HS-5 (cell line): Measurements from ENCODE around the gene GLRB.
A peak's percentile ranks its signal among the peaks of the same experiment; 100 is the strongest.
"Not testable (repeated sequence)": the region's sequence is repeated elsewhere in the genome, so short reads cannot be mapped to it uniquely, and the experiment has no call there.

Experiments
- DNase-seq: peaks from one replicate; pipeline ENCODE4 v3.0.0-alpha.2; 2012; ENCODE audit warnings: low read depth

GLRB gene

DNA sequence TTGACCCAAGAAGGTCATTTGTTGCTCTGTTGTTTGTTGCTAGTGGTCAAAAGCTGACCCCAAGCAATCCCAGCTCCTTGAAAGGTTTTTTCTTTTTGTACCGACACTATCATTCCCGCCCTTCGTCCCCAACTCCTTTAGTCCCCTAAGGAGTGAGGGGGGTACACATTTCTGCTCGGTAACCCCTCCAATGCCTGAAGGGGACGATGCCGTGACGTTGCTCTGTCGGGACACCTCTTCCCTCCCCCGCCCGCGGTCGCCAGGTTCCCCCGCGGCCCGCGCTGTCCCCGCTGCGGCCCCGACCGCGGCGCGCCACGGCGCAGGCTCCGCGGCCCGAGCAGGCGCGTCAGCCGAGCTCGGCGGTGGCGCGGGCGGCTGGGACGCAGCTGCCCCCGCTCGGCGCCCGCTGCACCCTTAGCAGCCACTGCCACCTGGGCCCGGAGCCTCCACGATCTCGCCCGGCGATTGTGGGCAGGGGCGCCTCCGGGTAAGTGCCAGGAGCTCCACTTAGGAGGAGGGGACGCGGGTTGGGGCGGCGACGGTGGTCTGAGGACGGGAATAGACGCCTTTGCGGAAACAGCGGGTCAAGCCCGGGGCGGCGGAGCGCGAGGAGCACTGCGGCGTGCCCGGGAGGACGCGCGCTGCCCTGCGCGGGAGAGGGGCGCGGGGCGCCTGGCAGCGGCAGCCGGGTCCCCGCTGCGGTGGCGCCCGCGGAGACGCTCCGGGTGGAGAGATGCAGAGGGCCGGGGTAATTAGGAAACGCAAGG is at the start of gene GLRB:
TSS of gene GLRB (plus strand) at position 340 of the 767 bp plus-strand sequence. CDS start 1,875 bp downstream, outside the sequence.
- no peak for DNase-seq

DNA sequence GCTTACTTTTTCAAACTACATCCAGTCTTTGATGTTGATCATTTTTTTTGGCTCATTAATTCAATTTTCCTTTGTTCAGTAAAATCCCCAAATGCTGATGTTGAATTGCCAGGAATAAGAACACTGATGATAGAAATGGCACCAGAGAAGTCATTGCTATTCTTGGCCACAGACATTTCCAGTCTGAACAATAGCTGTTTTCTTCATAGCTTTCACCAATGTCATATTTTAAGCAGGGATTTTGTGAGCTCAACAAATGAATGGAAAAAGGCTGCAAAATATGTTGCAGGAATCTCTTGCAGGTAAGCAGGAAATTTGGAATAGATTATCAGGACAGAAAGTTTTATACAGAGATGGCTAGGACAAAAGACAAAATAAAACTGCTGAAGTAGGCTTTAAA is 40.5 kb upstream of the GLRB start:
- no peak for DNase-seq

DNA sequence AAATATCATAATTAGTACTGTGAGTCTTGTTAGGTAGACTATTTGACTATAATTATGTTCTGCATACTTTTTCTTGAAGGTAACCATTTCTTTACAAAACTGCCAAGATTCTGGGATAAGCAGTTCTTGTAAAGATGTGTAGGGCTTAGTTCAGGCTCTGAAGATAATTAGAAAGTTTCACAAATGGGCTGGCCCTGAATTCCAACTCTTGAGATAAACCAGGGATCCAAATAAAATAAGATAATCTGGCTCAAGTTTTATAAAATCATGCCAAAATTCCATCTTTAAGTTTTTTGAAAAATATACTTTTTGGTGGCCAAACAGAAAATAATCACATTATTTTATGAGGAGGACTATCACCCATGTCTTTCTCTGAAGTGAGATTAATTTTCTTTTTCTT is 35.5 kb upstream of the GLRB start:
- no peak for DNase-seq

DNA sequence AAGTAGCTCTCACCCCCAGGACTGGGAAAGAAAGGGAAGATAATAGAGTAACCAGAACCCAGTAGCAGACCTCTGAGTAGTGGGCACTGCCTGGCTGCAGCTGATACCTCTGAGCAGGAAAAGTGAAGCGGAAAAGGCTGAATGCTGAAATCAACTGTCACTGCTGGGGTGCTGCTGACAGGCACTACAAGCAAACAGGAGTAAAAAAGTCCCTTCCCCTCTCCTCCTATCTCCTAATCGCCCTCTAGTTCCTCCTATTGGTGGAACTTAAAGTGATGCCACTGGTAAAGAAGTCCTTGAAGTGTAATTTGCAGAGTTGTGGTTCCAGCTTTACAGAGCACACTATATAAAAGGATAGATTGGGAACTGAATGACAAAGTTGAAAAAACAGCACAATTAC is 32.8 kb upstream of the GLRB start:
- peak; percentile 20 for DNase-seq

DNA sequence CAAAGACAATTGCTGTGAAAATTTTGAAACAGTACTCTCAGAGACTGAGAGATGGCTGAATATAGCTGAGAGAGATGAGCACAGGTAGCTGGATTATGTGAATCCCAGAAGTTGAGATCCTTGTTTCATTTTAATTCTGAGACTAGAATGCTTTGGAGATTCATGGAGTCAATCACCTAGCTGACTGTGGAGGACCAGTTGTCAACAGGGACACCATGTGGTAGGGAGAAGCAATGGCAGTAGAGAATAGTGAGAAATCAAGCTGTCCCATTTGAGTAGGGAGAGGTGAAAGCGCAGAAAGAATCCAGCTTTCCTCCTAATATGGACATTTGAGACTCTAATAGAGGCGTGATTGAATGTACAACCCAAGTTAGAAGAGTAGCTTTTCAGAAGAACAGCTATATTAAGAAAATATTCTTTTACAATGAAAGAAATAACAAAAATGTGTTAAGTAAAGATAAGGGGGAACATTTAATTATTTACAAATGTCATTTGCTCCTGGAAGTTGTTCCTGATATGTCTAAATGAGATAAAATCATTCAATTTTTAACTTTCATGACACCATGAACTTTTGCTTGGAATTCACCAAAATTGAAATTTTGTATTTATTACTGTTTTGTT is 30.3 kb upstream of the GLRB start:
- peak; percentile 40 for DNase-seq

DNA sequence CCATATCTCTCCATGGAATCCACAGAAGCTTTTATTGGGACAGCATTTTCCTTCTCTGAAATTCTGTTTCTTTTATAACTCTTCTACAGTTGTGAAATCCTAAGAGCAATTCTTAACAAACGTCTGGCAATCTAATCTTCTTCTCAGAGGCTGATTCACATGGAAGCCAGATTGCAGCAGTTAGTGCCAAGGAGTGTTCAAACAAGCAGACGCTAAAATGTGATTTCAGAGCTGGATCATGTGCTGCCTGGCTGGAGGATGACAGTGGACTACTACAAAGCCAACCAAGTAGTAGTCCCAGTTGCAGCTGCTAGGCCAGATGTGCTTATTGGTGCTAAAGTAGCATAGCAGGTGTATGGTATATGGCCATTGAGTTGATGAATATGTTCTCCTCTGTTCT is 27.7 kb upstream of the GLRB start:
- no peak for DNase-seq

- DNase-seq = no peak
Measured at GRCh38 chr4:157050561-157050960, 25.4 kb upstream of the GLRB start.

DNA sequence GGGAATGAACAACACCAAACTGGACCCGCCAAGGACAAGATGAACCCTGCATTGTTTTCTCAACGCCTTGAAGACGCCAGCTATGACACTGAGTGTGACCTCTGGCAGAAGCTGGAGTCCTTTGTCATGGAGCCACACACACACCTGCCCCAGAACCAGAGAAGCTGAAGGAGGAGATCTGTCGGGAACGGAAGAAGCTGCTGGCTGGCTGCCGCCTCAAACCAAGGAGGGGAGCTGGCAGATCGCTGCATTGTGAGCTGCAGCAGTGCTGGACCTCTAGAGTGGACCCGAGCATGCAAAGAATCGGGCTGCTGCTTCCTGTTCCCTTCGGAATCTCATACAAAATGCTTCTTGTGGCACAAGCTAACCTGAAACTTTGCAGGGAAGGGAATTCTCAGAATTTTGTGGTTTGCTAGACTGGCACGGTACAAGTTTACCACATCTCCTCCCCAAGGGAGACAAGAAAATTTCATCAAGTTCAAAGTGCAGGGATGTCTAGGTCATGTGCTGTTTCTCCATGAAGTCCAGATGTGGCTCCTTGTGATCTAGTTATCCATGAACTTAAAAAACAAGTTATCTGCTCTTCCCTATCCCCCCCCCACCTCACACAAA is 23.4 kb upstream of the GLRB start:
- no peak for DNase-seq

DNA sequence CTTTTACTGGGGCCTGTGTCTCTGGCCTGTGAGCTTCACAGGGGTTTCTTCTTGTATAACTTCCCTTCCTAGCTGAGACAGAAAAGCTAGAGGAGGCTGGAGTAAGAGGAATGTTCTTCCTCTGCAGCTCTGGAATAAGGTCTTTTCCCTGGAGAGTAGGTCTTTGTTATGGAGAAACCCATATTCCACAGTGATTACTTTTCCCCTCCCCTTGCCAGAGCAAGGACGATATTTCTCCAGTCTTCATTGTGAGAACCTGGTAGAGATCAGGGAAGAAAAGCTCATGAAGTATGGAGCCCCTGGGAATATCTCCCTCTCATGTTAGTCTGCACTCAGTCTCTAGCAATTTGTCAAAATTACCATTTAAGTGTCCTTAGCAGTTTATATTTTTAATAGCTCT is 18.7 kb upstream of the GLRB start:
- DNase-seq = no peak

GRCh38 chr4:157058899-157059298 is 17.1 kb upstream of the GLRB start:
- not testable (repeated sequence) for DNase-seq

DNA sequence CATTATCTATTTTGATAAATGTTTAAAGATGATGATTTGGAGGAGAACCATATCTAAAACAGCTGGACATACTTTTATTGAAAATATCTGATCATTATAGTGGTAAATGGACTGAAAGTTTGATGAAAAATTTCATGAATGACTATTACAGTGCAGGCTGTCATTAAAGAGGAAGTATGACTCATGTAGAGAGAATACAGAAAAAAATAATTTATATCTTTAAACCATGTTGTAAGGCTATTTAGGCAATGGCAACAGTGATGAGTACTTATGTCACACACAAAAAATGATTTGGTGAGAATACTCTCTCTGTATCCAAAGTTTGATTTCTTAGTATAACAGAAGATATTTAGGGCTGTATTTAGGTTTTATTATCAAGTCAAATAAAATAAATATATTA is 3.9 kb upstream of the GLRB start:
- peak; percentile 35 for DNase-seq

DNA sequence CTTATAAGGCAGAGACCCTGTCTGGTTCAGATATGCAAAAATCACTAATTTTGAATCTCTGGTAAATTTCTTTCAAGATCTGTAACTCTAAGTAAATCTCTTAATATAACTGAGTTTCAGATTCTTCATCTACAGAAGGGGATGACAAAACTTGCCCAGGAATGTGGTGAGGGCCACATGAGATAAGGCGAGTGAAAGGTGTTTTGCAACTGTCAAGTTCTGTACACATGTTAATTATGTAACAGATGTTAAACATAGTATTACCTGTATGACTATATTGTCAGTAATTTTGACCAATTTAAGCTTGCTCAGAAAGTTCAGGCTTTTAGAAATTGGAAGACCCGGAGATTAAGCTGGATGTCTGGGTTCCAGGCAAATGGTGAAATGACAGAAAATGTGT is 549 bp upstream of the GLRB start:
- DNase-seq = no peak

DNA sequence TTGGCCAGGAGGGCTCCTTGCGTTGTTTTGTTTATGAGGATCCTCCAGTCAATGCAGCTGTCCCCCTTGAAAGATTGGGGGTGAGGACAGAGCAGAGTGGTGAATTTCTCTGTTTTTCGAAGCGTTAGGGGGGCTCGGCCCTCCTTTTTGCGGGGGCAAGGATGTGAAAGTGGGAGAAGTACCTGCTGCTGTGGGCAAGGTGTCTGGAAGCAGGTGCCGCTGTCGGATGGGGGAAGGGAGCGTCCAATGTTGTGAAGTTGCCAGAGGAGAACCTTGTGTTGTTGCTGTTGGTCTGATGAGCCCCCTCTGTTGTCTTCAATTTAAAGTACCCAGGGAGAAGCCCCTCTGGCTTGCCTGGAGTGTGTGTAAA is 613 bp downstream of the GLRB start:
- no peak for DNase-seq

DNA sequence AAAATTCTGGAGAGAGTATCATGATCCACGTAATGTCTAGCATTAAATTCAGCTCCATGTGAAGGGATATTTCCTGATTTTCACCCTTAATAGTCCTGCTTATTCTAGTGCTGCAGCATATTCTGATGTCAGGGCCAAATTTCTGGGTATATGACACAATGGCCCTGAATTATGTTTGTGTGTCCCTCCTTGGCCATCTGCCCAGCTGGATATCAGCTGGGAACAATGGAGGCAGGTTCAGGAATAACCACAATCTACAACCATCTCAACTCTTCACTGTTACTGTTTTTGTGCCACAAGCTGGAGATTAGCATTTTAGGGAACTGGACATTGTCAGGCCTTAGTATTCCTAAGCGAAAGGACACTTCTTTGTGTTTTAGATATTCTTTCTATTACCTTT is 3.5 kb downstream of the GLRB start:
- no peak for DNase-seq

DNA sequence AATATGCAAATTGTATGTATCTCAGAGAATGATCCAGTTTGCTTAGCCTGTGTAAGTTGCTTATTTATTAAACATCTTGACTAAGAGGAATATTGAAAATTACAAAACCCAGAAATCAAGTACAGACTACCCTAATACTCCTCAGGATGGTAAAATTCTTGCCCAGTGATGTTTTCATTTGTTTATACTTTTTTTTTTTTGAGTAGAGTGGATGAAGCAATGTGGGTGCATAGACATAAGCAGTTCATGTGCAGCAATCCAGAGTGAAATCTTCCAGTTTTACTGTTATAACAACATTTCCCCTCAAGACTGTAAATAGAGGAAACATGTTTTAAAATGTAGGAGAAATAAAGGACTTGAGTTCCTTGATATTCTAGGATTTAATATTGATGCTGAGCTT is 4.7 kb downstream of the GLRB start:
- DNase-seq = no peak

DNA sequence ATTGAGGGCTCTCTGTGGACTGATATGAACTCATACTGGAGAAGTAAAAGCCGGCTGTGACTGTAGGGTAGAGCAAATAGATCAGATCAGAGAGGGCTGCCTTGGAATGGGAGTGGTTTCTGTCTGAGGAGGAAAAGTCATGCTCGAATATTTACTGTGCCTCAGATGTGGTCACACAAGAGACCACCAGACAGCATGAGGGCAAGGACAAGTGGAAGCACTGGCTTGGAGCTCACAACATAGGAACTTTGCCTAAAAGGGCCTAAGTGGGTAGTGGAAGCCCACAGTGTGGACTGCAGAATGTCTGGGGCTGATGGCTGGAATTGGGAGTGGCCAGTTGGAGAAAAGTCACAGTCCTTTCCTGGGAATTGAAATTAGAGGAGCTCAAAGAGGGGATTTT is 19.8 kb downstream of the GLRB start:
- DNase-seq = no peak

DNA sequence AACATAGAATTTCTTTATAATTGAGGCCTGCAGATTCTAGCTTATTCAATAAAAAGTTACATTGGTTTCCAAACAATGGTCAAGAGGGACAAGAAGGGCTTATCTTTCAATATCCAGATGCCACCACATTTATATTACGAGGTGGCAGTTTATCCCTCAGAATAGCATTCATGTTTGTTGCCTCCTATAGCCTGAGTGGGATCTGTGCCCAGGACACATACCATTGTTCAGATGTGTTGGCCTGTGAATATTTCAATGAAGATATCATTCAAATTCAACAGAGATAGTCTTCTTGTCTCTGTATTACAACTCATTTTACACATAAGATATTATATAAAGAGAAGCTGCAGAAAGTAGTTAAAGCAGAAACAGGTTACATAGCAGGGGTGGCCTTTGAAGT is 20.5 kb downstream of the GLRB start:
- DNase-seq = no peak

DNA sequence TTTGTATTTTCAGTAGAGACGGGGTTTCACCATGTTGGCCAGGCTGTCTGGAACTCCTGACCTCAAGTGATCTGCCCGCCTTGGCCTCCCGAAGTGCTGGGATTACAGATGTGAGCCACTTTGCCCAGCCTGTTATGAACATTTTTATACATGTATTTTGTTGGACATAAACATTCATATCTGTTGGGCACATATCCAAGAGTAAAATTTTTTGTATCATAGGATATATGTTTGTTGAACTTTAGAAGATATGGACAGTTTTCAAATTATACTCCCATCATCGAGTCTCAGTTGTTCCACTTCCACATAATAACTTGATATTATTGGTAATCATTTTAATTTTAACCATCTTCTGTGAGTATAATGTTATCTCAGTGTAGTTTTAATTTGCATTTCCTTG is 23.6 kb downstream of the GLRB start:
- no peak for DNase-seq

- no peak for DNase-seq
Measured at GRCh38 chr4:157104541-157104940, 28.6 kb downstream of the GLRB start.

- DNase-seq = no peak
Measured at GRCh38 chr4:157114671-157115070, 38.7 kb downstream of the GLRB start.

- DNase-seq = peak; percentile 66
Measured at GRCh38 chr4:157115613-157116335, 39.8 kb downstream of the GLRB start.

DNA sequence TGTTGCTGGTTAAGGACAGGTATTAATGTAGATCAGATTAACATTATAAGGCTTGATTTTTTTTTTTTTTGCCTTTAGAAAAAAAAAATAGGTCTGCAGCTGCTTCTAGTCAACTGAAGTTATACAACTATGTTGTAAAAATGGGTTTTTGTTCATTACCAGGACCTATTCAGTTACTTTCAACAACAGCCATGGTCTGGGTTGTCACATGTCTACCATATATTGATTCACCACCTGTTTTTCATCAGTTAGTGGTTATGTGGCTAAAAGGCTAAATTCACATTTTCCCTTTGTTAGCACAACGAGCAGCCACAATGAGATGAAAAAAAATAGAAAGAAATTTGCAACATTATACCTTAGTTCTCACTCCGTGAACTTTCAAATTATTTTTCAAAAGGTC is 45.5 kb downstream of the GLRB start:
- no peak for DNase-seq

DNA sequence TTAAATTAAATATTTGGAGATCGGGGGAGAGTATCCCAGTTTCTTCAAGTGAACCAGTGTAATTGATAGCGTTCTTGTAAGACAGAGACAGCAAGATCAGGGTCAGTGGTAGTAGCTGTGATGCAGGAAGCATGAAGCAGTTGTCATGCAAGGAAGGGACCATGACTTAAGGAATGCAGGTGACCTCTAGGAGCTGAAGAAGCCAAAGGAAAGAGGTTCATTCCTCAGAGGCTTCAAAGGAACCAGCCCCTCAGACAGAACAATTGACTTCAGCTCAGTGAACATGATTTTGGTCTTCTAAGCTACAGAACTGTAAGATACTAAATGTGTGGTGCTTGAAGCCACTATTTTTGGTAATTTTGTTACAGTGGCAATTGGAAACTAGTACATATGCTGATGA is 51.6 kb downstream of the GLRB start:
- DNase-seq = no peak
